Colonic mucosa (tissue), 4 donors: ENCODE measurements around the gene NEIL3. TPM values are rescaled to one million over a fixed set of nuclear protein-coding genes. Genes with fewer than 3 reads are reported as not detected.

Source experiments
- DNase-seq: peaks from one replicate; pipeline ENCODE4 v3.0.0-alpha.2; 2020
- H3K27ac ChIP-seq: fragments of 200-600 bp; one replicate; pipeline ENCODE4 v1.8.0; 2021
- H3K27me3 ChIP-seq: fragments of 200-600 bp; one replicate; pipeline ENCODE4 v1.8.0; 2021
- H3K36me3 ChIP-seq: fragments of 200-600 bp; one replicate; pipeline ENCODE4 v1.8.0; 2021
- H3K4me1 ChIP-seq: fragments of 200-600 bp; one replicate; pipeline ENCODE4 v1.8.0; 2021; ENCODE audit warnings: mild to moderate bottlenecking
- H3K4me3 ChIP-seq: fragments of 200-600 bp; one replicate; pipeline ENCODE4 v1.8.0; 2021
- H3K9ac ChIP-seq, 2 donors: one replicate each; pipeline ENCODE4 v1.7.0; 2013; ENCODE audit warnings: control low read depth in 2 of 2, low read depth in 2 of 2, low read length in 2 of 2
- H3K9me3 ChIP-seq: fragments of 200-600 bp; one replicate; pipeline ENCODE4 v1.8.0; 2021
- CTCF ChIP-seq: fragments of 200-600 bp; IDR thresholded peaks from one replicate; pipeline ENCODE4 v1.8.0; 2022; ENCODE audit warnings: antibody characterized with exemption, mild to moderate bottlenecking
- intact Hi-C: fragments of 100-400 bp; cut with DNase I; formaldehyde crosslinking; loops from one replicate; pipeline ENCODE4 v1.14.1; 2022
- total RNA-seq, 2 donors: library from RNA; stranded (reverse); fragmentation: NEBNext Ultra II Directional in 1 of 2; extraction: Animal tissue kit (Norgen Biotek cat#: 25700) in 1 of 2; gene quantifications; one replicate each; pipeline ENCODE4 v1.2.1, GENCODE V29; 2021
- donor health status: healthy.
- donor health status: DM: no; HTN: no; CAD: no.
- donor health status: DM: no; HTN: no; CAD: no.

Gene NEIL3
- total RNA-seq, 2 donors from 2014 or later, result 2.5 to 6.1 TPM

DNA sequence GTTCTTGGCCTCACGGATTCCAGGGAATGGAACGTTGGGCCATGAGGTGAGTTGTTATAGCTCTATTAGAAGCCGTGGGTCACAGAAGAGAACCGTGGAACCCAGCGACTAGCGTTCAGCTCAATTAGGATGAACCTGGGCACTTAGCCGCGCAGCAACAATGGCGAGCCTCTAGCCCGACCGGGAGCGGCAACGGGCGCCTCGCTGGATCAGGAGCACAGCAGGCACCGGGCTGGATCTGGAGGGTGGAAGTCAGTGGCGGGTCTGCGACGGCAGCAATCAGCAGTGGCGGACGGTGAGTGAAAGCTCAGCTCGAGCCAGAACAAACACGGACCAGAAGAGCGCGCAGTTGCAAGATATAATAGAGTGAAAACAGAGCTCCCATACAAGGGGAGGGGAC lies 98.3 kb downstream of the NEIL3 start:
- intact Hi-C loops, result no loop called here
- Histone ChIP-seq H3K9me3 (no peaks in the 10 kb centered on the region), H3K27me3 (no peaks in the 10 kb centered on the region), H3K4me1 (no peaks in the 10 kb centered on the region), H3K36me3 (no peaks in the 10 kb centered on the region), H3K9ac (no peak overlapping the region), H3K27ac (no peak overlapping the region), H3K4me3 (no peak overlapping the region)
- no peak for DNase-seq
- TF ChIP-seq CTCF, result no peak

DNA sequence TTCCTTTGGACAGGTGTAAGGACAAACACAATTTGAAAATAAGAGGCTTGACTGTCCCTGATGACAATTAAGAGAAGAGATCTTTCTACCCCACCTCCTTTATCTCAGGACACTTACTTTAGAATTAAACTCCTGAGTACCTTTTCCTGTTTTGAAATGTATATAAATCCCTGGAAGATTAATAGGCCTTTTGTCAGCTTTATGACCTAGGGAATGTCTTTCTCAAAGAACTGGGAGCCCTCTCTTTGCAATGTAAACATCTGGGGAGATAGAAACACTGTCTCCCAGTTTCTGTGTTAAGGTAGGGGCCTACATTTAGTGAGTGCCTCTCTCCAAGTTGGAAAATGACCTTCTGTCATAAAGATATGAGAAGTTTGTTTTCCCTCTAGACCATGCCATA lies 100.9 kb downstream of the NEIL3 start:
- Histone ChIP-seq H3K27me3 (no peaks in the 10 kb centered on the region), H3K9me3 (no peaks in the 10 kb centered on the region), H3K27ac (no peak overlapping the region), H3K9ac (no peak overlapping the region), H3K4me1 (no peaks in the 10 kb centered on the region), H3K36me3 (no peaks in the 10 kb centered on the region), H3K4me3 (no peak overlapping the region)
- DNase-seq, result no peak
- intact Hi-C loops, result no loop called here
- TF ChIP-seq CTCF, result no peak

DNA sequence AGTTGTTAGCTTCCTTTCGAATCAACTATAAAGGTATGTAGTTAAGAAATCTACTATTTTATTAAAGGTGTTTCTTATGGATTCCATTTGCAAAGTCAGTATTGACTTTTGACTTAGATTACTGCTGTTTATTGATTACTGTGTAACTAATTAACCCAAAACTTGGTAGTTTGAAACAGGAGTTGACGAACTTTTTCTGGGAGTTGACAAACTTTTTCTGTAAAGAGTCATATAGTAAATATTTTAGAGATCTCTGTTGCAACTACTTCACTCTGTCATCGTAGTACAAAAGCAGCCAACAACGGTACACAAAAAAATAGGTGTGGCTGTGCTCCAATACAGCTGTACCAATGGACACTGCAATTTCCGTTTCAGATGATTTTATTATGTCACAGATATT lies 102.3 kb downstream of the NEIL3 start:
- intact Hi-C loops, result no loop called here
- TF ChIP-seq CTCF, result no peak
- Histone ChIP-seq H3K27me3 (no peaks in the 10 kb centered on the region), H3K27ac (no peak overlapping the region), H3K9me3 (no peaks in the 10 kb centered on the region), H3K36me3 (no peaks in the 10 kb centered on the region), H3K9ac (no peak overlapping the region), H3K4me1 (no peaks in the 10 kb centered on the region), H3K4me3 (no peak overlapping the region)
- DNase-seq, result no peak

Other genes starting within 250 kb of the NEIL3 start
- 10 to 100 TPM; 12.2 to 15.2 TPM for gene AGA, start 132.6 kb downstream of the NEIL3 start, total RNA-seq